ENCODE results near the gene DHRSX.
A peak's percentile ranks its signal among the peaks of the same experiment; 100 is the strongest.
"Not testable (repeated sequence)": the region's sequence is repeated elsewhere in the genome, so short reads cannot be mapped to it uniquely, and the experiment has no call there.

DHRSX gene

DNA sequence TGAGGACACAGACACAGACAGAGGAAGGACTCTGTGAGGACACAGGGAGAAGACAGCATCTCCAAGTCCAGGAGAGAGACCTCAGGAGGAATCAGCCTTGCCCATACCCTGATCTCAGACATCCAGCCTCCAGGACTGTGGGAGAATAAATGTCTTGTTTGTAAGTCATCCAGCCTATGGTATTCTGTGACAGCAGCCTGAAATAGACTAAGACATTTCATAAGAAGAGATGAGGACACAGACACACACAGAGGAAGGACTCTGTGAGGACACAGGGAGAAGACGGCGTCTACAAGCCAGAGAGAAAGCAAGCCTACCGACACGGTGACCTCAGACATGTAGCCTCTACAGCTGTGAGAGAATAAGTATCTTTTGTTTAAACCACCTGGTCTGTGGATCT, 112.1 kb downstream of the DHRSX start:
- Mint-ChIP-seq H3K4me3 (no peak overlapping the region), H3K27ac (peak overlapping the region in 1 of 2 donors; percentile 36), H3K4me1 (ENCODE audit: low read depth in 2 of 2) (peaks cover 0 to 1% of the 10 kb centered on the region in 2 donors), H3K36me3 (ENCODE audit: insufficient read depth) (peaks cover 19% of the 10 kb centered on the region), H3K27me3 (no peaks in the 10 kb centered on the region), H3K9me3 (peaks cover 0 to 3% of the 10 kb centered on the region in 2 donors)
- no peak for DNase-seq
- no peak for ATAC-seq (replicated peaks)

DNA sequence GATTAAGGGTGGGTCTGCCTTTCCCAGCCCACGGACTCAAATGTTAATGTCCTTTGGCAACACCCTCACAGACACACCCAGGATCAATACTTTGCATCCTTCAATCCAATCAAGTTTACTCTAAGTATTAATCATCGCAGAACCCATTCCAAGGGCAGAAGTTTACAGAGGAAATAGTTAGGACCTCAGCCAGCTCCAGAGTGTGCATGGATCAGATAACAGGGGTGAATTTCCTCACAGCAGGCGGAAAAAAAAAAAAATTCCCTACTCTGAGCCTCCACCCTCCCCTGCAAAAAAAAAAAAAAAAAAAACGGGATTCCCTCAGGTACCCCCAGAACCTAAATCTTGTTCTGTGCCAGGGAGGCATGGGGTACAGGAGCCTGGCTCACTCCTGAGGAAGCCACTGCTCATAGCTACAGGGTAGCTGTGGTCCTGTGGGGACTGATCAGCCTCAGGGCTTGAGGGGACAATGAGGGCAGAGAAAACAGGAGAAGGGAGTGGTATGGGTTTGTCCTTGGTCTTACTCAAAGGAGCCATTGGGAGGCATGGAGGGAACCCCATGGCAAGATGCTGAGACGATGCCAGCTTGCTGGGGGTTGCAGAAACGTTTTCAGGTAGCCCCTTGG, 113.0 kb downstream of the DHRSX start:
- Mint-ChIP-seq H3K4me1 (ENCODE audit: low read depth in 2 of 2) (peaks cover 0 to 1% of the 10 kb centered on the region in 2 donors), H3K9me3 (peaks cover 0 to 3% of the 10 kb centered on the region in 2 donors), H3K36me3 (ENCODE audit: insufficient read depth) (peaks cover 16% of the 10 kb centered on the region), H3K27me3 (no peaks in the 10 kb centered on the region), H3K4me3 (no peak overlapping the region), H3K27ac (no peak overlapping the region)
- ATAC-seq (replicated peaks) (no peak), DNase-seq (no peak)

DNA sequence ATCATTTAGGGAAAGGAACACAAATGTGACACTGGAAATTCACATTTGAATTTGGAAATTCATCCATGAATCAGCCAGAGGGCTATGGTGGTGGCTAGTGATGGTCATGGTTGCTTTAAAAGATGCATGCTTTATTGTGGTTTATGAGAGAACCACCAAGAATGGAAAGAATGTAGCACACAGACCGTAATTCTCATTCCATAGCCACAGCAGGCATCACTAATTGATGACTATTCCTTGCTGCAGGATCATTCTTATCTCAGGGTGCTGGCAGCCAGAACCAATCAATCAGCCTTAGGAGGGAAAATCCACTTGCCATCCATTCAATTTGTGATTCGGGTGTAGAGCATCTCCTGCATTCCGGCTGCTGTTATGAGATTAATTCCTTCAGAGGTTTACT, 115.6 kb downstream of the DHRSX start:
- DNase-seq (no peak), ATAC-seq (replicated peaks) (no peak)
- Mint-ChIP-seq H3K4me1 (ENCODE audit: low read depth in 2 of 2) (peaks cover 0 to 1% of the 10 kb centered on the region in 2 donors), H3K9me3 (no peaks in the 10 kb centered on the region), H3K27ac (no peak overlapping the region), H3K4me3 (no peak overlapping the region), H3K27me3 (no peaks in the 10 kb centered on the region), H3K36me3 (ENCODE audit: insufficient read depth) (peaks cover 12% of the 10 kb centered on the region)

DNA sequence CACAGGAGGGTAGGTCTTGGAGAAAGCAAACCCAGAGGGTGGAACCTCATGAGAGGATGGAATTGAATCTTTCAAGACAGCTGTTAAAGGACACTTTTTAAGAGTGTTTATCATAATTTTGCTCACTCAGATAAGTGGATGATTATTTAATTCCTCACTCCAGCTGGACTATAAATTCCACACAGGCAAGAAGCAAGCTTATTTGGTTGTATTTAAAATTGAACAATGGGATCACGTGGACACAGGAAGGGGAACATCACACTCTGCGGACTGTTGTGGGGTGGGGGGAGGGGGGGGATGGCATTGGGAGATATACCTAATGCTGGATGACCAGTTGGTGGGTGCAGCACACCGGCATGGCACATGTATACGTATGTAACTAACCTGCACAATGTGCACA, 116.3 kb downstream of the DHRSX start:
- Mint-ChIP-seq H3K27me3 (no peaks in the 10 kb centered on the region), H3K9me3 (no peaks in the 10 kb centered on the region), H3K4me3 (no peak overlapping the region), H3K36me3 (ENCODE audit: insufficient read depth) (peaks cover 6% of the 10 kb centered on the region), H3K4me1 (ENCODE audit: low read depth in 2 of 2) (peaks cover 0 to 1% of the 10 kb centered on the region in 2 donors), H3K27ac (no peak overlapping the region)
- ATAC-seq (replicated peaks) (no peak), DNase-seq (no peak)

DNA sequence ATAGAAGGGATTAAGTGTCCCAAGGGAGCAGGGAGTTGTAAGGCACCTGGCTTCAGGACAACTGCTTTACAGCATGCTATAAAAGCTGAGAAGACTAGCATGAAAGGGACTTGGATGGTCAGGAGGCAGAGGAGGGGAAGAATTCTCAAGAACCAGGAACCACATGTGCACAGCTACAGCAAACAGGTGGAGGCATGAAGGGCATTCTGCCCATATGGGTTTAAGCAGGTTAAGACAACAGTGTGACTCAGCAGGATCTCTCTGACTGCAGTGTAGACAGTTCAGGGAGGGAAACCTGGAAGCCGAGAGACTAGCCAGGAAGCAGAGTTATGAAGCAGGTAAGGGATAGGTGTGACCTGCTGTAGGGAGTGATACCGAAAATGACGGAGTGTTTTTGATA, 117.0 kb downstream of the DHRSX start:
- peaks cover 0 to 1% of the 10 kb centered on the region in 2 donors for H3K4me1 Mint-ChIP-seq (ENCODE audit: low read depth in 2 of 2)

DNA sequence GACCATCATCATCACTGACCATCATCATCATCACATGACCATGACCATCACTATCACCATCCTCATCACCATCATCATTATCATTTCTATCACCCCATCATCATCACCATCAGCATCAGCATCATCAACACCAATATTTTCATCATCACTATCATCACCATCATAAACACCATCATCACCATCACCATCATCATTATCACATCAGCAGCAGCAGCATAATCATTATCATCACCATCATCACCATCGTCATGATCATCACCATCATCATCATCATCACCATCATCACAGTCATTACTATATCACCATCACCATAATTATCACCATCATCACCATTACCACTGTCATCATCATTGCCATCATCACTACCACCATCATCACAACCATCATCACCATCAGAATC, 117.6 kb downstream of the DHRSX start:
- no peak for ATAC-seq (replicated peaks)
- H3K9me3 Mint-ChIP-seq = no peaks in the 10 kb centered on the region

More for the DNA sequence above, 117.0 kb downstream of the DHRSX start:
- H3K36me3 Mint-ChIP-seq (ENCODE audit: insufficient read depth) = no peaks in the 10 kb centered on the region
- no peaks in the 10 kb centered on the region for H3K9me3 Mint-ChIP-seq
- H3K27me3 Mint-ChIP-seq = no peaks in the 10 kb centered on the region
- H3K4me3 Mint-ChIP-seq = no peak overlapping the region
- H3K27ac Mint-ChIP-seq = no peak overlapping the region
- no peak for ATAC-seq (replicated peaks)
- DNase-seq = no peak

DNA sequence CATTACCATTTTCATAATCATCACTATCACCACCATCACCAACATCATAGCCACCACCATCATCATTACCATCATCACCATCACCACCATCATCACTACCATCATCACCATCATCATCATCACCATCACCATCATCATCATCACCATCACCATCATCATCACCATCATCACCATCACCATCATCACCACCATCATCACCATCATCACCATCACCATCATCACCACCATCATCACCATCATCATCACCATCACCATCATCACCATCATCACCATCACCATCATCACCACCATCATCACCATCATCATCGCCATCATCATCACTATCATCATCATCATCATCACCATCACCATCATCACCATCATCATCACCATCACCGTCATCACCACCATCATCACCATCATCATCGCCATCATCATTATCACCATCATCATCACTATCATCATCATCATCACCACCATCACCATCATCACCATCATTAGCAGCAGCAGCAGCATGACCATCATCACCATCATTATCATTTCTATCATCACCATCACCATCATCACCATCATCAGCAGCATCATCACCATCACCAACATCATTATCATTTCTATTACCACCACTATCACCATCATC, 118.2 kb downstream of the DHRSX start:
- H3K36me3 Mint-ChIP-seq (ENCODE audit: insufficient read depth); ATAC-seq (replicated peaks); DNase-seq; H3K4me1 Mint-ChIP-seq (ENCODE audit: low read depth in 2 of 2); H3K27me3 Mint-ChIP-seq; H3K4me3 Mint-ChIP-seq; H3K9me3 Mint-ChIP-seq; H3K27ac Mint-ChIP-seq: not testable (repeated sequence)

More for the DNA sequence above, 117.6 kb downstream of the DHRSX start:
- DNase-seq = no peak
- no peaks in the 10 kb centered on the region for H3K36me3 Mint-ChIP-seq (ENCODE audit: insufficient read depth)
- H3K27me3 Mint-ChIP-seq = no peaks in the 10 kb centered on the region
- H3K27ac Mint-ChIP-seq = no peak overlapping the region
- H3K4me1 Mint-ChIP-seq (ENCODE audit: low read depth in 2 of 2) = peaks cover 0 to 1% of the 10 kb centered on the region in 2 donors
- H3K4me3 Mint-ChIP-seq = no peak overlapping the region

DNA sequence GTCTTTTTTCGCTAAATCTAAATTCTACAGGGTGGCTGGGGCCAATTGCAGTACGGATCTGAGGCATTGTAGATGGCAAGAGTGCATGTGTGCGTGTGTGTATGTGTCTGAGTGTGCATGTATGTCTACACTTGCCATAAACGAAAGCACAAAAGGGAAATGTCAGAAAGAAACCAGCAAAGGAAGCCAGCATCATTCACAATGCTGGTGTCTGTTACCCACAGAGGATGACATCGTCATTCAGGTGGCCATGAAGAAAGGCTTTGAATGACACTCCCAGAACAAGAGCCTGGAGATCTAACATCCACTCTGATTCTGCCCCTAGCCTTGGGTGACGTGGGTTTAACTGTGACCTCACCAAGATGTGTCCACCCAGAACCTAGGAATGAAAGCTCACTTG, 124.6 kb downstream of the DHRSX start:
- Mint-ChIP-seq H3K4me1 (ENCODE audit: low read depth in 2 of 2) (peaks cover 10 to 13% of the 10 kb centered on the region in 2 donors), H3K27ac (no peak overlapping the region), H3K36me3 (ENCODE audit: insufficient read depth) (no peaks in the 10 kb centered on the region), H3K4me3 (no peak overlapping the region), H3K9me3 (no peaks in the 10 kb centered on the region), H3K27me3 (no peaks in the 10 kb centered on the region)
- DNase-seq (no peak), ATAC-seq (replicated peaks) (no peak)

DNA sequence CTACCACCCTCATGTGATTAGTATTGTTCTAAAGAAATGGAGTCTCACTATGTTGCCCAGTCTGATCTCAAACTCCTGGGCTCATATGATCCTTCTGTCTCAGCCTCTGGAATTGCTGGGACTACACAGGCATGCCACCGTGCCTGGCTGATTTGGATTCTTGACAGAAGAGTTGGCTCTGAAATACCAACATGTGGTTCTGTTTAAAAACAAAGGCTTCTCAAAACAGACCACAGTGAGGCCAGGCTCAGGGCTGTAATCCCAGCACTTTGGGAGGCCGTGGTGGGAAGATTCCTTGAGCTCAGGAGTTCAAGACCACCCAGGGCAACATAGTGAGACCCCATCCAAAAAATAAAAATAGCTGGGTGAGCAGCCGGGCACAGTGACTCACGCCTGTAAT, 126.7 kb downstream of the DHRSX start:
- DNase-seq (no peak), ATAC-seq (replicated peaks) (no peak)
- peak overlapping the region; percentile 39 to 41 for H3K27ac Mint-ChIP-seq
- H3K36me3 Mint-ChIP-seq (ENCODE audit: insufficient read depth) = peaks cover 3% of the 10 kb centered on the region
- no peak overlapping the region for H3K4me3 Mint-ChIP-seq
- H3K27me3 Mint-ChIP-seq = no peaks in the 10 kb centered on the region
- H3K4me1 Mint-ChIP-seq (ENCODE audit: low read depth in 2 of 2) = peaks cover 12 to 18% of the 10 kb centered on the region in 2 donors
- H3K9me3 Mint-ChIP-seq = no peaks in the 10 kb centered on the region

DNA sequence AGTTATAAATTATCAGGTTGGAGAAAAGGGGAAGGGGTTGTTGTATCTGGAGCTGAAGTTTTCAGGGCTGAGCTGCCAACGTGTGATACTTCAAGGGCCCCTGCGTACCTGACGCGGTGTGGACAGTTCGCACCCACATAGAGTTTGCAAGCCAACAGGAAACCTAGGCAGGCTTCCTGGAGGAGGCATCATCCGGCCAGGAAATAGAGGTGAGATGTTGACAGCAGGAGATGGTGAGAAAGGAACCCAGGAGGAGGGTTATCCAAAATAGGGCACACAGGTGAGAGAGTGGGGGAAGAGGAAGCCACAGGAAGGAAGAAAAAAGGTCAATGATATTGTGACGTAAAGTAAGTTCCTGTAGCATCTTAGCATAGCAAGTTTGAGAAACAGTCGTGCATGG, 127.2 kb downstream of the DHRSX start:
- no peaks in the 10 kb centered on the region for H3K9me3 Mint-ChIP-seq
- peak overlapping the region; percentile 39 to 41 for H3K27ac Mint-ChIP-seq
- peaks cover 3% of the 10 kb centered on the region for H3K36me3 Mint-ChIP-seq (ENCODE audit: insufficient read depth)
- no peaks in the 10 kb centered on the region for H3K27me3 Mint-ChIP-seq
- peak overlapping the region; percentile 7 to 10 for H3K4me3 Mint-ChIP-seq
- peak; percentile 3 to 19 (median 6) for DNase-seq
- ATAC-seq (replicated peaks) = peak; percentile 84
- H3K4me1 Mint-ChIP-seq (ENCODE audit: low read depth in 2 of 2) = peaks cover 12 to 18% of the 10 kb centered on the region in 2 donors

DNA sequence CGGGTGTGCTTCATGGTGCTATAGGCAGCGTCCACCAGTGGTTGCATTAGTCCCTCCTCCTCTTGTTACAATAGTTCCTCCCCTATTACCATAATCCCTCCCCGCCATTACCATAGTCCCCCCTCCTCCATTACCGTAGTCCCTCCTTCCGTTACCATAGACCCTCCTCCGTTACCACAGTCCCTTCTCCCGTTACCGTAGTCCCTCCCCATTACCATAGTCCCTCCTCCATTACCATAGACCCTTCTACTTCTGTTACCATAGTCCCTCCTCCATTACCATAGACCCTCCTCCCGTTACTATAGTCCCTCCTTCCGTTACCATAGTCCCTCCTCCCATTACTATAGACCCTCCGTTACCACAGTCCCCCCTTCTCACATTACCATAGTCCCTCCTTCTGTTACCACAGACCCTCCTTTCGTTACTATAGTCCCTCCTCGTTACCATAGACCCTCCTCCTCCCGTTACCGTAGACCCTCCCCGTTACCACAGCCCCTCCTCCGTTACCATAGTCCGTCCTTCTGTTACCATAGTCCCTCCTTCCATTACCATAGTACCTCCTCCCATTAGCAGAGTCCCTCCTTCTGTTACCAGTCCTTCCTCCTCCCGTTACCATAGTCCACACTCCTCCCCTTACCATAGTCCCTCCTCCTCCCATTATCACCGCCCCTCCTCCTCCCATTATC, 129.6 kb downstream of the DHRSX start:
- Mint-ChIP-seq H3K27me3 (no peaks in the 10 kb centered on the region), H3K9me3 (no peaks in the 10 kb centered on the region), H3K36me3 (ENCODE audit: insufficient read depth) (peaks cover 3% of the 10 kb centered on the region), H3K27ac (peak overlapping the region; percentile 3 to 67), H3K4me1 (ENCODE audit: low read depth in 2 of 2) (peaks cover 12 to 15% of the 10 kb centered on the region in 2 donors), H3K4me3 (no peak overlapping the region)
- ATAC-seq (replicated peaks) = no peak
- DNase-seq = no peak

DNA sequence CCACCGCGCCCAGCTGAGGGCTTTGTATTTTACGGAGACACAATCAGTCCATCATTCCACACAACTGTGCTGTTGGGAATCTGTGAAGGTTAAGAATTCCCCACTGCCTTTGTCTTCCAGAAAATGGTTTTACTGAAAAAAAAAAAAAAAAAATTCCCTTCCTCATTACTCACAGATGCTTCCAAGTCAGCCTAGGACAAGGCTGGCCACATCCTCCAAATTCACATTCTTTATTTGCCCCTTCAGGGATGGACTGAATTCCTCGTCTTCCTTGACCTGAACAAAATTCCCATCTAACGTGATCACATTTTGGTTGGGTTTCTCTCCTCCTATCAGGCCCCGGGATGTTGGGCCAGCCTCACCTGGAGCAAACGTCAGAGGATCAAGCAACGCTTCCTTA, 130.3 kb downstream of the DHRSX start:
- H3K4me1 Mint-ChIP-seq (ENCODE audit: low read depth in 2 of 2) = peaks cover 12 to 15% of the 10 kb centered on the region in 2 donors
- no peaks in the 10 kb centered on the region for H3K9me3 Mint-ChIP-seq
- peaks cover 3% of the 10 kb centered on the region for H3K36me3 Mint-ChIP-seq (ENCODE audit: insufficient read depth)
- ATAC-seq (replicated peaks) (no peak), DNase-seq (no peak)
- H3K27ac Mint-ChIP-seq = peak overlapping the region in 1 of 2 donors; percentile 67
- no peaks in the 10 kb centered on the region for H3K27me3 Mint-ChIP-seq
- H3K4me3 Mint-ChIP-seq = no peak overlapping the region

DNA sequence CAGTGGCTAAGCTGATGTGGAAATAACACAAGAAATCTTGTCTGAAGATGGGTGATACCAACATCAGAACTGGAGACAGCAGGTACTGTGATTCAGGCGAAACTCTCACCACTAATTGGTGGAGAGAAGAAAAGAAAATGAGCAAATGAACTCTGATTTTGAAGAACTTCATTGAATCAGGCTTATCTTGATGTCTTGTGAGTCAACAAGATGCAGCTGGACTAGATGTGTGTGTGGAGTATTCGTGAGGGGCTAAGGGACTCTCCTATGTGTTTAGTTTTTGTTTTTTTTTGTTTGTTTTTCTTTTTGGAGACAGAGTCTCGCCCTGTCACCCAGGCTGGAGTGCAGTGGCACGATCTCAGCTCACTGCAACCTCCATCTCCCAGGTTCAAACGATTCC, 131.6 kb downstream of the DHRSX start:
- Mint-ChIP-seq H3K4me3 (no peak overlapping the region), H3K36me3 (ENCODE audit: insufficient read depth) (peaks cover 3% of the 10 kb centered on the region), H3K4me1 (ENCODE audit: low read depth in 2 of 2) (peaks cover 12 to 15% of the 10 kb centered on the region in 2 donors), H3K9me3 (no peaks in the 10 kb centered on the region), H3K27me3 (no peaks in the 10 kb centered on the region), H3K27ac (no peak overlapping the region)
- DNase-seq (no peak), ATAC-seq (replicated peaks) (no peak)

DNA sequence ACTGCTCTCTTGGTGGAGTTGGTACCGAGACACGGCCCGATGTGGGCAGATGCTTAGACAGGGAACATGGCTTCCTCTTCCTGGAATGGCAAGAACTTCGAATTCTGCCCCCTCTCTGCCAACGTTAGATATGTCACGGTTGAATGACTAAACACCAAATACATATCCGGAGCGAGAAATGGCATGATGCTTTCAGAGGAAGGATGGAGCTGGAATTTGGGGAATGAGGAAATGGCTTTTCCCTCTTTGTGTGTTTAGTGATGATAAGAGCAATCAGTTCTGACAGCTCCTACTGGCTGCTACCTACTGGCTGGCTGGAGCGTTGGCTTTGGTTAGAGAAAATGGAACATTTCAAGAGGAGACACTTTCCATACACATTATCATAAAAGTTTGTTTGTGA, 140.0 kb downstream of the DHRSX start:
- DNase-seq = no peak
- no peak for ATAC-seq (replicated peaks)

More for the DNA sequence above, 140.0 kb downstream of the DHRSX start:
- no peaks in the 10 kb centered on the region for H3K36me3 Mint-ChIP-seq (ENCODE audit: insufficient read depth)
- H3K4me3 Mint-ChIP-seq = no peak overlapping the region
- peaks cover 0 to 6% of the 10 kb centered on the region in 2 donors for H3K4me1 Mint-ChIP-seq (ENCODE audit: low read depth in 2 of 2)
- no peaks in the 10 kb centered on the region for H3K27me3 Mint-ChIP-seq
- no peak overlapping the region for H3K27ac Mint-ChIP-seq
- peaks cover 0 to 4% of the 10 kb centered on the region in 2 donors for H3K9me3 Mint-ChIP-seq

All from effector memory CD8-positive, alpha-beta T cell (primary cell).